22Rv1 (cell line): ENCODE results near the gene H2AZ2.
"Not testable (repeated sequence)": the region's sequence is repeated elsewhere in the genome, so short reads cannot be mapped to it uniquely, and the experiment has no call there.

Experiments
- H3K27ac ChIP-seq: fragments of 450-650 bp; 2 replicates; pipeline ENCODE4 v1.5.1; 2017
- ZFX ChIP-seq: fragments of 450-650 bp; IDR thresholded peaks from 2 replicates; pipeline ENCODE4 v1.6.1; 2017; ENCODE audit warnings: antibody characterized with exemption, borderline replicate concordance
- TF ChIP-seq, protein P1 (sequence below): fragments of 450-650 bp; IDR thresholded peaks from 2 replicates; pipeline ENCODE4 v1.5.1; 2017; ENCODE audit warnings: mild to moderate bottlenecking

The H2AZ2 gene

DNA sequence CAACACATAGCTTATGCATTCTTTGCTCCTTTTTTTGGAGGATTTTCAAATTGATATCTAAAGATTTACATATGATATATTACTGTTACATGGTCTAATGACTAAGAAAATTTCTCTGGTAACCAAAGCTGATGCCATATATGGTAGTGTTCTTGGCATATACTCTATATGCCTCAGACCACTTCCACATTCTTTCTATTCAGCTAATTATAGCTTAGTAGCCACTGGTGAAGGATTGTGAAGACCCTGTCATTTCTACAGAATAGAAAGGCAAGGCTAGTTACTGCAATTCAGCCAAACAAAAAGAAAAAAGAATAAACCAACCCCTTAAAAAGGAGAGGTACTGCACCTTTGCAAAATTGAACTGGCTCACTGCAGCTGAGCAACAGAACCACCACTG is 33.7 kb upstream of the H2AZ2 start:
- TF ChIP-seq, protein P1, sequence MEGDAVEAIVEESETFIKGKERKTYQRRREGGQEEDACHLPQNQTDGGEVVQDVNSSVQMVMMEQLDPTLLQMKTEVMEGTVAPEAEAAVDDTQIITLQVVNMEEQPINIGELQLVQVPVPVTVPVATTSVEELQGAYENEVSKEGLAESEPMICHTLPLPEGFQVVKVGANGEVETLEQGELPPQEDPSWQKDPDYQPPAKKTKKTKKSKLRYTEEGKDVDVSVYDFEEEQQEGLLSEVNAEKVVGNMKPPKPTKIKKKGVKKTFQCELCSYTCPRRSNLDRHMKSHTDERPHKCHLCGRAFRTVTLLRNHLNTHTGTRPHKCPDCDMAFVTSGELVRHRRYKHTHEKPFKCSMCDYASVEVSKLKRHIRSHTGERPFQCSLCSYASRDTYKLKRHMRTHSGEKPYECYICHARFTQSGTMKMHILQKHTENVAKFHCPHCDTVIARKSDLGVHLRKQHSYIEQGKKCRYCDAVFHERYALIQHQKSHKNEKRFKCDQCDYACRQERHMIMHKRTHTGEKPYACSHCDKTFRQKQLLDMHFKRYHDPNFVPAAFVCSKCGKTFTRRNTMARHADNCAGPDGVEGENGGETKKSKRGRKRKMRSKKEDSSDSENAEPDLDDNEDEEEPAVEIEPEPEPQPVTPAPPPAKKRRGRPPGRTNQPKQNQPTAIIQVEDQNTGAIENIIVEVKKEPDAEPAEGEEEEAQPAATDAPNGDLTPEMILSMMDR, result no peak
- no peak overlapping the region for H3K27ac ChIP-seq

DNA sequence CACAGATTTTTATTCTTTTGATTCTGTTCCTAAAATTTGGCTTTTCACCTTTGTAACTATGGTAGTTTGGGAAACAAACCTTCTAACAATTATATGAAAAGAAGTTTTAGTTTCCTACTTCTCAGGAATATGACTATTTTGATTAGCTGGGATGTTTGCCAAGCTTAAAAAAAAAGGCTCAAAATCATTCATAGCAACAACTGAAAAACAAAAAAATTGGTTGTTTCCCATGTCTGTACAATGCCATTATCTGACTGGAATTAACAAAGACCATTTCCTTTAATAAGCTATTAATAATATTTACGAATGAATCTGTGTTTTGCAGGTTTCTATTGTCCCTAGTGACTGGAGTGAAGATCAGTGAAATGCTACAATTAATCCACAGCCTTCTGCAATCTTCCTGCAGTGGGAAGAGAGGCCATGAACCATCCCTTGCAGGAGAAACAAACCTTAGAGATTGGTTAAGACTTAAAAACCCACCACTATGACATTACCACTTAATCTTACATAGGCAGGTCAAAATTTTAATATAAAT is 33.2 kb upstream of the H2AZ2 start:
- no peak for TF ChIP-seq ZFX
- TF ChIP-seq, protein P1, result no peak
- H3K27ac ChIP-seq, result no peak overlapping the region

DNA sequence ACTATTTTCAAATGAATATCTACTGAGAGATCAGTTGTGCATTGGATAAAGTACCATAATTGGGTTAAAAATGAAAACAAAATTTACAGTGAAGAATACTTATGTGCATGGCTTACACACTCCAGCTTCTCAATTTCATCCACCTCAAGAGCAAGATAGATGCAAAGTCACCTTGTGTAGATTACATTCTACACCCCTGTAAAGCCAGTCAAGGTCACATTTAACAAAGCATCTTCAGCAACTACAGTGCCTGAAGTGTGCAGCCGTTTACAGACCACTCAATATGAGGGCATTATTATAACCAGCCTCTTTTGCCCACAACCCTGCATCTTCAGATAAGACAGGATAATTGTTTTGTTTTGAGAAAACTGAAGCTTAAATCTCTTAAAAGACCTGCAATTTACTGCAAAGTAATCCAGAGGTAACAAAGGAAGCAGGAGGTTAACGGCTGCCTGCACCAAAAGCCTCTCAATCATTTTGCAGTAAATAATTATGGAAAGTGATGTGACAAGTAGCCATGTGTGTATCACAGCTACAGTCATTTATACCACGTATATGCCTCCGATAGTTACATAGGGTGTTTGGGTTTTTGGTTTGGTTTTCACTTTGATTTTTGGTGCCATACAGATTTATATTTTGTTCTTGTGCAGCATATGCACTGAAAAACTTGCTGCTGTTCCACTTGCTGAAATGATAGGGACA is 32.6 kb upstream of the H2AZ2 start:
- H3K27ac ChIP-seq, result no peak overlapping the region
- TF ChIP-seq, protein P1, result no peak
- TF ChIP-seq ZFX, result no peak

- TF ChIP-seq, protein P1, result no peak
- no peak for TF ChIP-seq ZFX
Measured at GRCh38 chr7:44876393-44876792, 28.5 kb upstream of the H2AZ2 start.

DNA sequence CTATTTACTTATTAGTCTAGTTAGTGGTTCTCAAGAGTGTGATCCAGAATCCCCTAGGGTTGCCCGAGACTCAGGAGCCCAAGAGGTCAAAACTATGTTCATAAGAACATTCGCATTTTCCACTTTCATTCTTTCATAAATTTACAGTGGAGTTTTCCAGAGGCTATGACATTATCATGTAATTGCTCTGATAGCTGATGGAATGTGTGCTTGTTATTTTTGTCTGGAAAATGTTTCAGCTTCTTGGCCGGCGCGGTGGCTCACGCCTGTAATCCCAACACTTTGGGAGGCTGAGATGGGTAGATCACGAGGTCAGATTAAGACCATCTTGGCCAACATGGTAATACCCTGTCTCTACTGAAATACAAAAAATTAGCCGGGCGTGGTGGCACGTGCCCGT is 27.4 kb upstream of the H2AZ2 start:
- TF ChIP-seq, protein P1, result no peak
- no peak for TF ChIP-seq ZFX
- H3K27ac ChIP-seq, result no peak overlapping the region

More at GRCh38 chr7:44876393-44876792, 28.5 kb upstream of the H2AZ2 start:
- H3K27ac ChIP-seq, result no peak overlapping the region

GRCh38 chr7:44872787-44873186 is 24.9 kb upstream of the H2AZ2 start:
- TF ChIP-seq, protein P1, result no peak
- TF ChIP-seq ZFX, result no peak
- H3K27ac ChIP-seq, result no peak overlapping the region

DNA sequence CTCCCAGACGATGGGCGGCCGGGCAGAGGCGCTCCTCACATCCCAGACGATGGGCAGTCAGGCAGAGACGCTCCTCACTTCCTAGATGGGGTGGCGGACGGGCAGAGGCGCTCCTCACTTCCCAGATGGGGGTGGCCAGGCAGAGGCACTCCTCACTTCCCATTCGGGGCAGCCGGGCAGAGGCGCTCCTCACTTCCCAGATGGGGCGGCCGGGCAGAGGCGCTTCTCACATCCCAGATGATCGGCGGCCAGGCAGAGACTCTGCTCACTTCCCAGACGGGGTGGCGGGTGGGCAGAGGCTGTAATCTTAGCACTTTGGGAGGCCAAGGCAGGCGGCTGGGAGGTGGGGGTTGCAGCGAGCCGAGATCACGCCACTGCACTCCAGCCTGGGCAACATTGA is 24.0 kb upstream of the H2AZ2 start:
- not testable (repeated sequence) for H3K27ac ChIP-seq

DNA sequence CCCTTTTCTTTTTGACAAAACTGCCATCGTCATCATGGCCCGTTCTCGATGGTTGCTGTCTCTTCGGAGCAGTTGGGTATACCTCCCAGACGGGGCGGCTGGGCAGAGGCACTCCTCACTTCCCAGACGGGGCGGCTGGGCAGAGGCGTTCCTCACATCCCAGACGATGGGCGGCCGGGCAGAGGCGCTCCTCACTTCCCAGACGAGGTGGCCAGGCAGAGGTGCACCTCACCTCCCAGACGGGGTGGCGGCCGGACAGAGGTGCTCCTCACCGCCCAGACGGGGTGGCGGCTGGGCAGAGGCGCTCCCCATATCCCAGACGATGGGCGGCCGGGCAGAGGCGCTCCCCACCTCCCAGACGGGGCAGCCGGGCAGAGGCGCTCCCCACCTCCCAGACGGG is 22.9 kb upstream of the H2AZ2 start:
- not testable (repeated sequence) for H3K27ac ChIP-seq

DNA sequence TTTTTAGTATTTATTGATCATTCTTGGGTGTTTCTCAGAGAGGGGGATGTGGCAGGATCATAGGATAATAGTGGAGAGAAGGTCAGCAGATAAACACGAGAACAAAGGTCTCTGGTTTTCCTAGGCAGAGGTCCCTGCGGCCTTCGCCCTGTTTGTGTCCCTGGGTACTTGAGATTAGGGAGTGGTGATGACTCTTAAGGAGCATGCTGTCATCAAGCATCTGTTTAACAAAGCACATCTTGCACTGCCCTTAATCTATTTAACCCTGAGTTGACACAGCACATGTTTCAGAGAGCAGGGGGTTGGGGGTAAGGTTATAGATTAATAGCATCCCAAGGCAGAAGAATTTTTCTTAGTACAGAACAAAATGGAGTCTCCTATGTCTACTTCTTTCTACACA is 22.4 kb upstream of the H2AZ2 start:
- not testable (repeated sequence) for H3K27ac ChIP-seq
